Activated CD8-positive, alpha-beta memory T cell treated with anti-CD3 and anti-CD28 coated beads, Interleukin-2, amount 10 ng/mL, durations not matched to agents 7 days and 5 days (primary cell): ENCODE data around the gene PSG3. TPM values are rescaled to one million over a fixed set of nuclear protein-coding genes. Genes with fewer than 3 reads are reported as not detected.
A peak's percentile ranks its signal among the peaks of the same experiment; 100 is the strongest.
"Not testable (repeated sequence)": the region's sequence is repeated elsewhere in the genome, so short reads cannot be mapped to it uniquely, and the experiment has no call there.

Experiments
- ATAC-seq: fragments of 150-1000 bp; cut with Tn5 transposase; one replicate; pipeline ENCODE4 v1.10.0; 2021; ENCODE audit warnings: moderate library complexity
- CTCF ChIA-PET: fragments of 350-600 bp; sonication (Branson Sonifier 250); formaldehyde crosslinking; loops from one replicate; lab custom pipeline; 2021; ENCODE audit warnings: antibody characterized with exemption; lab: Charles Lee
- DNase-seq: peaks from one replicate; pipeline ENCODE4 v3.0.0-alpha.2; 2020
- H3K27ac Mint-ChIP-seq: one replicate; pipeline ENCODE4 v1.8.0; 2021; ENCODE audit warnings: mild to moderate bottlenecking, mixed read lengths
- H3K27me3 Mint-ChIP-seq: one replicate; pipeline ENCODE4 v1.8.0; 2021; ENCODE audit warnings: mixed read lengths
- H3K36me3 Mint-ChIP-seq: one replicate; pipeline ENCODE4 v1.8.0; 2021; ENCODE audit warnings: mild to moderate bottlenecking, mixed read lengths
- H3K4me1 Mint-ChIP-seq: one replicate; pipeline ENCODE4 v1.8.0; 2021; ENCODE audit warnings: mixed read lengths
- H3K4me3 Mint-ChIP-seq: one replicate; pipeline ENCODE4 v1.8.0; 2021; ENCODE audit warnings: mild to moderate bottlenecking, moderate library complexity, mixed read lengths
- H3K9me3 Mint-ChIP-seq: one replicate; pipeline ENCODE4 v1.8.0; 2022; ENCODE audit warnings: low read depth, mixed read lengths
- total RNA-seq, 2 experiments: library from RNA; stranded (reverse); gene quantifications; one replicate each; pipeline ENCODE4 v1.2.3, GENCODE V29; 2021

Gene PSG3
- not detected for total RNA-seq

- H3K27me3 Mint-ChIP-seq, CTCF ChIA-PET, H3K4me3 Mint-ChIP-seq, DNase-seq, H3K9me3 Mint-ChIP-seq, H3K36me3 Mint-ChIP-seq, H3K4me1 Mint-ChIP-seq, ATAC-seq, H3K27ac Mint-ChIP-seq: not testable (repeated sequence)
These were observed at the start of gene PSG3 for GRCh38 chr19:42740381-42740780. Gene PSG3 (minus strand): TSS chr19:42740481. CDS start chr19:42740384, 97 bp downstream.

GRCh38 chr19:42788766-42789165, 48.5 kb upstream of the PSG3 start:
- H3K27ac Mint-ChIP-seq, H3K4me1 Mint-ChIP-seq, H3K4me3 Mint-ChIP-seq, DNase-seq, ATAC-seq, H3K36me3 Mint-ChIP-seq, CTCF ChIA-PET, H3K9me3 Mint-ChIP-seq, H3K27me3 Mint-ChIP-seq: not testable (repeated sequence)

DNA sequence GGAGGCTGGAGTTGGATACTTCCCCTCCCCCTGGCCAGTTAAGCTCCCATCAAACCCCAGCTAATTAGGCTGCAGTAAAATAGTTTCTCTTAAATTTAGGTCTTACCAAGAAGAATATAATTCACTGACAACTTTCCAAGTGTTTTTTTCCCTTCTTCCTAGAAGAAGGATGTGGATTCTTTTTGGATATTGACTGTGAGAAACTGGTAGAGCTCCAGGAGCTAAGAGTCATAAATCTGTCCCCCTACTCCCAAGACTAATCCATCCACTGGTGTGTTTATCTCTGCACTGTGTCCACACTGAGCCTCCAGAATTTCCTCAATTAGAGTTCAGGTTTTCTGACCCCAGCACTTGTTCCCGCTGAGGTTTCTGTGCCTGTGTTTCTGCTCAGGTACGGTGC, 47.5 kb upstream of the PSG3 start:
- H3K4me1 Mint-ChIP-seq, H3K36me3 Mint-ChIP-seq, DNase-seq, H3K9me3 Mint-ChIP-seq, H3K27me3 Mint-ChIP-seq, ATAC-seq, CTCF ChIA-PET, H3K4me3 Mint-ChIP-seq, H3K27ac Mint-ChIP-seq: not testable (repeated sequence)

DNA sequence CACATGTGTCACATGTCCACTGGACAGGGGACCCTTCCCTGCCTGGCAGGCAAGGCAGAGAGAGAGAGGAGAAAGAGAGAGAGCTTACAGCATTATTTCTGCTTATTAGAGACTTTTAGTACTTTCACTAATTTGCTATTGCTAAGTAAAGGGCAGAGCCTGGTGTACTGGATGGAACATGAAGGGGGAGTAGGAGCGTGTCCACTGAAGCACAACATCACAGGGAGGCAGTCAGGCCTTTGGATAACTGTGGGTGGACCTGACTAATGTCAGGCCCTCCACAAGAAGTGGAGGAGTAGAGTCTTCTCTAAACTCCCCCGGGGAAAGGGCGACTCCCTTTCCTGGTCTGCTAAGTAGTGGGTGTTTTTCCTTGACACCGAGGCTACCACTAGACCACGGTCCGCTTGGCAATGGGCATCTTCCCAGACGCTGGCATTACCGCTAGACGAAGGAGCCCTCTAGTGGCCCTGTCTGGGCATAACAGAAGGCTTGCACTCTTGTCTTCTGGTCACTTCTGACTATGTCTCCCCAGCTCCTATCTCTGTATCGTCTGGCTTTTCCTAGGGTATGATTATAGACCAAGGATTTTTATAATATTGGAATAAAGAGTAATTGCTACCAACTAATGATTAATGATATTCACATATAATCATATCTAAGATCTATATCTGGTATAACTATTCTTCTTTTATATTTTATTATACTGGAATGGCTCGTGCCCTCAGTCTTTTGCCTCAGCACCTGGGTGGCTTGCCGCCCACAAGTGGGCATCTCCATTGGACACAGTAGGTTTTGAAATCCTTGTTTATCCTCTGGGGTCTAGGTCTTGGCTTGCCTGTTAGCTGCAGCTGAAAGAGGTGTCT, 36.7 kb upstream of the PSG3 start:
- not testable (repeated sequence) for ATAC-seq, H3K27ac Mint-ChIP-seq, H3K9me3 Mint-ChIP-seq, H3K36me3 Mint-ChIP-seq, H3K4me1 Mint-ChIP-seq, H3K4me3 Mint-ChIP-seq
- peak; percentile 57 for DNase-seq
- CTCF ChIA-PET = interaction anchor here (0.9 to 1.1 kb wide), 2 partner anchors 9 to 174 kb away, joined by 3 read pairs; no protein-coding TSS in a partner anchor
- peaks cover 28% of the 10 kb centered on the region for H3K27me3 Mint-ChIP-seq

DNA sequence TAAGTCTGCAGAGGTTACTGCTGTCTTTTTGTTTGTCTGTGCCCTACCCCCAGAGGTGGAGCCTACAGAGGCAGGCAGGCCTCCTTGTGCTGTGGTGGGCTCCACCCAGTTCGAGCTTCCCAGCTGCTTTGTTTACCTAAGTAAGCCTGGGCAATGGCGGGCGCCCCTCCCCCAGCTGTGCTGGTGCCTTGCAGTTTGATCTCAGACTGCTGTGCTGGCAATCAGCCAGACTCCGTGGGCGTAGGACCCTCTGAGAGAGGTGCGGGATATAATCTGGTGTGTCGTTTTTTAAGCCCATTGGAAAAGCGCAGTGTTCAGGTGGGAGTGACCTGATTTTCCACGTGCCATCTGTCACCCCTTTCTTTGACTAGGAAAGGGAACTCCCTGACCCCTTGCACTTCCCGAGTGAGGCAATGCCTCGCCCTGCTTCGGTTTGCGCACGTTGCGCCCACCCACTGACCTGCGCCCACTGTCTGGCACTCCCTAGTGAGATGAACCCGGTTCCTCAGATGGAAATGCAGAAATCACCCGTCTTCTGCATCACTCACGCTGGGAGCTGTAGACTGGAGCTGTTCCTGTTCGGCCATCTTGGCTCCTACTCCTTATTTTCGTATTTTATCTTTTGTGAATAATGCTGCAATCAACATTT, 34.4 kb upstream of the PSG3 start:
- H3K4me3 Mint-ChIP-seq, H3K27ac Mint-ChIP-seq, DNase-seq, H3K4me1 Mint-ChIP-seq, CTCF ChIA-PET, H3K36me3 Mint-ChIP-seq, ATAC-seq, H3K9me3 Mint-ChIP-seq: not testable (repeated sequence)
- H3K27me3 Mint-ChIP-seq = peaks cover 16% of the 10 kb centered on the region

DNA sequence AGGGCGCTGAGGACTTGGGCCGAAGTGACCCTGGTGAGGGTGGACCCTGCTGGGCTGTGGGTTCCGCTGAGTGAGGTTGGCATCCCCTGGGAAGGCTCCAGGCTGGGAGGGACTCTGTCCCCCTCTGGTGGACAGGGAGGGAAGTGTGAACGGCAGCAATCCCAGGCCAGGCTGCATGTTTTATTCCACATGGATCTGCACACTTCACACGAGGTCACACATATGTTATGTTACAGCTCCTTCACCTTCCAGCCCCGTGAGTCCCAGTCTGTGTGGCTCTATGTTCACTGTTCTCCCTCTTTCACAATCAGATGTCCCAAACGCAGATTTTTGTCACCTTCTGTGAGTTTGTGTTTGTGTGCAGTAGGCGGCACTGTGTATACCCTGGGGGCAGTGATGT, 27.0 kb upstream of the PSG3 start:
- CTCF ChIA-PET = interaction anchor here (1.2 kb wide), 1 partner anchor 15 kb away, joined by 3 read pairs; no protein-coding TSS in a partner anchor
- H3K4me3 Mint-ChIP-seq, H3K27me3 Mint-ChIP-seq, H3K4me1 Mint-ChIP-seq, H3K27ac Mint-ChIP-seq, DNase-seq, ATAC-seq, H3K9me3 Mint-ChIP-seq, H3K36me3 Mint-ChIP-seq: not testable (repeated sequence)

DNA sequence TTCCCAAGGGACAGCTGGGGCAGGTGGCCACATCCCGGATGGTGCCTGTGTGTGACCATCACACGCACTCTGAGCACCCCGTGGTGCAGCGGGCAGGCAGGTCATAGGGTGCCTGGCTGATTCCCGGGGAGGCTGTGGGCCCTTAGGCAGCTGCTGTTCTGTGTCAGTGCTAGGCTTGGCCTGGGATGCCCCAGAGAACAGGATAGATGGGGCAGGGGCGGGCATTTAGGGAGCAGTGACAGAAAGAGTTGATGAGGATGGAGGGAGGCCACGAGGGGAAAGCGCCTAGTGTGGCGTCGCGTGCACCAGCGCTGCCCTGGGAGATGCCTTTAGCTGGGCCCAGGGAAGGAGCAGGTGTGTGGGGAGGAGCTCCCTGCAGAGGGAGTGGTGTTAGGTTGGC, 26.6 kb upstream of the PSG3 start:
- CTCF ChIA-PET = interaction anchor here (1.2 kb wide), 1 partner anchor 14 kb away, joined by 3 read pairs; no protein-coding TSS in a partner anchor
- H3K4me1 Mint-ChIP-seq, ATAC-seq, H3K36me3 Mint-ChIP-seq, H3K4me3 Mint-ChIP-seq, H3K9me3 Mint-ChIP-seq, H3K27ac Mint-ChIP-seq, DNase-seq, H3K27me3 Mint-ChIP-seq: not testable (repeated sequence)

GRCh38 chr19:42764836-42765235, 24.6 kb upstream of the PSG3 start:
- no peak for ATAC-seq
- H3K4me3 Mint-ChIP-seq = no peak overlapping the region

GRCh38 chr19:42762789-42763188, 22.5 kb upstream of the PSG3 start:
- CTCF ChIA-PET = no interaction called here

More at GRCh38 chr19:42764836-42765235, 24.6 kb upstream of the PSG3 start:
- no peaks in the 10 kb centered on the region for H3K9me3 Mint-ChIP-seq
- DNase-seq = no peak
- no peaks in the 10 kb centered on the region for H3K4me1 Mint-ChIP-seq
- H3K27ac Mint-ChIP-seq = no peak overlapping the region
- H3K36me3 Mint-ChIP-seq = no peaks in the 10 kb centered on the region
- CTCF ChIA-PET = no interaction called here
- H3K27me3 Mint-ChIP-seq = no peaks in the 10 kb centered on the region

GRCh38 chr19:42761924-42762295, 21.6 kb upstream of the PSG3 start:
- DNase-seq, H3K36me3 Mint-ChIP-seq, ATAC-seq, H3K4me1 Mint-ChIP-seq, H3K27ac Mint-ChIP-seq, CTCF ChIA-PET, H3K4me3 Mint-ChIP-seq, H3K27me3 Mint-ChIP-seq, H3K9me3 Mint-ChIP-seq: not testable (repeated sequence)

More at GRCh38 chr19:42762789-42763188, 22.5 kb upstream of the PSG3 start:
- H3K27ac Mint-ChIP-seq = no peak overlapping the region
- no peak for DNase-seq
- H3K36me3 Mint-ChIP-seq = no peaks in the 10 kb centered on the region
- H3K4me1 Mint-ChIP-seq = no peaks in the 10 kb centered on the region
- H3K27me3 Mint-ChIP-seq = no peaks in the 10 kb centered on the region
- no peak for ATAC-seq
- no peak overlapping the region for H3K4me3 Mint-ChIP-seq
- H3K9me3 Mint-ChIP-seq = no peaks in the 10 kb centered on the region

GRCh38 chr19:42760954-42761923, 21.0 kb upstream of the PSG3 start:
- not testable (repeated sequence) for ATAC-seq, H3K27me3 Mint-ChIP-seq

DNA sequence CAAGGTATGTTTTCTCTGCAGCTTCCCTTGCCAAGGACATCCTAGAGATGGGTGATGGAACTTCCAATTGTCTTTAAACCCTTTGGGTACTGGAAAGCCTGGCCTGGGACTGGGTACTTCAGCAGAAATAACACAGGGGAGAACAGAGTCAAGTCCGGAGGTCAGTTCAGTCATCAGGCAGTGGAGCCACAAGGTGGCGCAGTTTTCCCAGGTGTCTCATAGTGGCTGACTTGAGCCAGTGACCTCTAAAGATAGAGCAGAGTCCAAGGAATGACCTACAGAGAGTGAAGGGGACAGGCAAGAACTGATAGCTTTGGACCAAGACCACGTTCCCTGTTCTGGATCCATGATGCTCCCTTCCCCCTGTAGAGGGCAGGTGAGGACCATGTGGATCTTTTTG, 18.4 kb upstream of the PSG3 start:
- H3K4me3 Mint-ChIP-seq, H3K9me3 Mint-ChIP-seq: not testable (repeated sequence)

More at GRCh38 chr19:42760954-42761923, 21.0 kb upstream of the PSG3 start:
- H3K27ac Mint-ChIP-seq, H3K9me3 Mint-ChIP-seq, H3K4me3 Mint-ChIP-seq, CTCF ChIA-PET, H3K4me1 Mint-ChIP-seq, DNase-seq, H3K36me3 Mint-ChIP-seq: not testable (repeated sequence)

DNA sequence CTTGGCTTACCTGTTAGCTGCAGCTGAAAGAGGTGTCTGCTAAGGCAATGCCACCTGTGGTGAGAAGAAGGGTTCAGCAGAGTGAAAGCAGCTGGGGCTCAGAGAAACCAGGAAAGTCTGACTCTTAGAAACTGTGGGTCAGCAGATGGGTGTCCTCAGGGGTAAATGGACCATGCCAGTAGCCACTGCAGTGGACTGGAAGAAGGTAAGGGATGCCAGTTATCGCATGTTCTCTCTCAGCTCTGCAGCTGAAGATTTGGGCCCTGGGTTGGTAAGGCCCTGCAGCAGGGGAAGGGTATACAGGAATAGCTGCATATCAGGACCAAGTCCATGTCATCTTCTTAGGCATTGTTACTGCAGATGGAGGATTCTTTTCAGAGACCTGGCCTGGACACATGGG, 12.0 kb upstream of the PSG3 start:
- H3K27ac Mint-ChIP-seq, H3K9me3 Mint-ChIP-seq, H3K4me3 Mint-ChIP-seq, H3K4me1 Mint-ChIP-seq, H3K27me3 Mint-ChIP-seq, ATAC-seq, DNase-seq, H3K36me3 Mint-ChIP-seq: not testable (repeated sequence)
- CTCF ChIA-PET = interaction anchor here (1.3 kb wide), 1 partner anchor 15 kb away, joined by 3 read pairs; no protein-coding TSS in a partner anchor

More for the DNA sequence above, 18.4 kb upstream of the PSG3 start:
- H3K27ac Mint-ChIP-seq, CTCF ChIA-PET, DNase-seq, H3K36me3 Mint-ChIP-seq, H3K4me1 Mint-ChIP-seq, ATAC-seq, H3K27me3 Mint-ChIP-seq: not testable (repeated sequence)
